Left renal pelvis (tissue), 4 donors: Measurements from ENCODE around the gene PRDM15. TPM values are rescaled to one million over a fixed set of nuclear protein-coding genes. Genes with fewer than 3 reads are reported as not detected.

Experiments
- DNase-seq, 4 donors: peaks; one replicate each; pipeline ENCODE4 v3.0.0-alpha.2; 2013; ENCODE audit warnings: low read depth in 4 of 4, low spot score in 3 of 4
- polyA plus RNA-seq, 4 donors: library from polyadenylated mRNA; unstranded; fragments of 120-200 nt; gene quantifications; one replicate each; pipeline ENCODE4 v1.2.1, GENCODE V29; 2013; ENCODE audit not compliant: insufficient read length in 4 of 4

Gene PRDM15
- polyA plus RNA-seq, 4 donors, result 5.7 to 8.0 (median 6.2) TPM

GRCh38 chr21:41815652-41816582 is 63.2 kb downstream of the PRDM15 start:
- DNase-seq, result no peak

GRCh38 chr21:41813226-41813625 is 65.9 kb downstream of the PRDM15 start:
- DNase-seq, result no peak

DNA sequence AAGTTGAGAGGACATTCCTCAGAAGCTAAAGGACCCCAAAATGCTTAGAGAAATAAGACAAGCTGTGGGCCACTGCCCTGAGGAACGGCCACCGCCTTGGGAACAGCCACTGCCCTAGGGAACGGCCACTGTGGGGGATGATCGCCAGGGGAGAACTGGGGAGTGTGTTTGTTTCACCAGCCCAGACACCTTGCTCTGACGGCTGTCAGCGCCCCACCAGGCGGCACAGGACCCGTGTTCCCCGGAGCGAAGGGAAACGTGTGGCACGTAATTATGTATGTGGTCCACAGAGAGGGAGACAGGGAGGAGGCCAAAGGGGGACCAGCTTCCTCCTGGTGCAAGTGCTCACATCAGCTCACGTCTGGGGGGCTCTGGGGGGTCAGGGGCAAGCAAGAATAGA is 66.5 kb downstream of the PRDM15 start:
- no peak for DNase-seq

- no peak for DNase-seq
Observed at GRCh38 chr21:41810597-41810932, 68.6 kb downstream of the PRDM15 start.

DNA sequence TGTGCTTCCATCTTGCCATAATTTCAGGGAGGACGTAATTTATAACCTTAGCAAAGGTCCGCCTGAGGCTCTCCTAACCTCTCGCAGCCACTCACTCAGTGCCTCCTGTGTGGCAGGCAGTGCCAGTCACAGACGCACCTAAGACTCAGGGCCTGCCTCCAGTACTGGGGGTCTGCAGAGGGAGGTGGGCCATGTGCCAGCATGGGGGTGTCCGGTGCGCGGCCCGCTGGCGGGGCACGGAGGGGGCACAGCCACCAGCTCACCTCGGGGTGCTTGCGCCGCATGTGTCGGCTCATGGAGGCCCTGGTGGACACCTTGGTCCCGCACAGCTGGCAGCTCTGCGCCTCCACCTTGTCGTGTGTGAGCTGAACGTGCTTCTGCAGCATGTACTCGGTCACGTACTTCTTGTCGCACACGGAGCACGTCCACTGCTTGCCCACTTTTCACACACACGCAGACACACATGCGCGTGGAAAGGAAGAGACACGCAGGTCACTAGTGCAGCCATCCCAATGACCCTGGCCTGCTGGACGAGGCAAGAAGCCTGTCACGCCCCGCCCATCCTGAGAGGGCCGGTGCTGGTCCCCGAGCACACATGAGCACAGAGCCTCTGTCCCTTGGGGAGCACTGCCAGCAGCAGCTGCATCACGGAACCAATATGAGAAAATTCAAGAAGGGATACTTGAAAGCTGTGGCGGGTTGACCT is 69.1 kb downstream of the PRDM15 start:
- no peak for DNase-seq

- no peak for DNase-seq
Observed at GRCh38 chr21:41808846-41809245, 70.3 kb downstream of the PRDM15 start.

- DNase-seq, result no peak
Observed at GRCh38 chr21:41808094-41808493, 71.0 kb downstream of the PRDM15 start.

- no peak for DNase-seq
Observed at GRCh38 chr21:41806773-41807172, 72.4 kb downstream of the PRDM15 start.

- DNase-seq, result no peak
Observed at GRCh38 chr21:41805643-41806042, 73.5 kb downstream of the PRDM15 start.

- no peak for DNase-seq
Observed at GRCh38 chr21:41805038-41805437, 74.1 kb downstream of the PRDM15 start.

DNA sequence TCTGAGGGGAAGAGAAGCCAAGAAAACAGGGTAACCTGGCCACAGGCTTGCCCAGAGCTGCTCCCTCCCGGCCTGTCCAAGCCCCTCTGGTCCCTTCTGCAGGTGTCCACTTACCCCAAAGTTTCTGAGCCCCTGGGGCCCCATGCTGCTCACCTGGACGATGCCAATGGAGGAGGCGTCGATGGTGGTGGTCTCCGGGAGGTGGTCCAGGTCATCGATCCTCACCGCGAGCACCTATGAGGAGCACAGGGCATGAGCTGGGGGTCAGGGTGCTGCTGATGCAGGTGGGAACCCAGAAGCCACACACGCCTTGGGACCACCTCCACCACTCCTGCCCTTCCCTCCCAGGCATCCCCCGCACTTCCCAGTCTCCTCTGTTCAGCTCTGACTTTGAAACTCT is 74.8 kb downstream of the PRDM15 start:
- no peak for DNase-seq

- no peak for DNase-seq
Observed at GRCh38 chr21:41803316-41803715, 75.8 kb downstream of the PRDM15 start.

DNA sequence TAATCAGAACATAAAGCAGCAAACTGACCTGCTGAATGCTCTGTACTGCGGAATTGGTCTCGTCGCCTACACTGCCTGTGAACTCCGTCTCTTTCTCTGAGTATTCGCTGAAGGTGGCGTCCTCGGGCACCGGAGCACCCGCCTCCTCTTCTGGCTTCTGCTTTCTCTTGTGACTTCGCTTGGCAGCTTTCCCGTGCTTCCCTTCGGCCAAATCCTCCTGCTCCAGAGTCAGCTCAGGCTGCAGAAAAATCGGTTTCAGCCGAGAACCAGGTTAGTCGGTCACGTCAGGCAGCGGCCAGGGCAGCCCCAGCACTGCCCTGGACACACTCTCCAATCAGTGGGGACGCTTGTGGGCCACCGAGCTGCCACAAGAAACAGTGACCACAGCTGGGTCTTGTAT is 76.5 kb downstream of the PRDM15 start:
- DNase-seq, result no peak

- DNase-seq, result no peak
Observed at GRCh38 chr21:41802198-41802584, 77.0 kb downstream of the PRDM15 start.

DNA sequence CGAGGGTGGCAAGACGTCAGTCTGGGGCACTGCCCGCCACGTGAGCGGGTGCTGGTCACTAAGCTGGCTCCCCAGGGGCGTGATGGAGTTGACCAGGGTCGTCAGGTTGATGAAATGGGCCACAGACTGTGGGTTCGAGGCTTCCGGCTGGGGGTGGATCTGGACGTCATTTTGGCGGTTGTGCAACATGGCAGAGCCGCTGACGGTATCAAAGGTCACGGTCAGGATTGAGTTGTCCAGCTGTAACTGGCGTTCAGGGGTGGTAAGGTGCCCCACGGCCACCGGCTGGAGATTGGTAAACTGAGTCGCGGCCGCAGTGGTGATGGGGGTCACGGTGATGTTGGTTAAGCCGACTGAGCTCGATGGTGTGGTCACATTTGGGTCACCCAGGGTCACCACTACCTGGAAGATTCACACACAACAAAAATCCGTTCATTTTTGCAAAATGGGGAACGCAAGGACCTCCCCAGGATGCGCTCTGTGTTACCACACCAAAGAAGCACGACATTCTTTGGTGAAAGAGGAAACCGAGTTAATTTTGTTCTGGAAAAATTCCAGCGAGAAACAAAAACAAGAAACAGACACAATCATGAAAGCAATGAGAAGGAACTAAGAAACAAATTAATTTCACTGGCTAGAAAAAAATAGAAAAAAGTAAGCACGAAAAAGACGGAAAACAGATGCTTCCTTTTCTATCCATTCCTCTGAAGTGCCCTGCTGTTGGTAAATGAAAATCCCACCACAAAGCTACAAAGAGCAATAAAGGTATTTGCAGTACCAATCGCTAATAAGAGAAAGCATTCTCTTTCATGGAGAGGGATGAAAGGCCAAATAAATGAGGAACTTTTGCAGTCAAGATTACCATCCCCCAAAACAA is 77.6 kb downstream of the PRDM15 start:
- no peak for DNase-seq

GRCh38 chr21:41800425-41801320 is 78.5 kb downstream of the PRDM15 start:
- DNase-seq, result no peak

GRCh38 chr21:41799763-41800162 is 79.4 kb downstream of the PRDM15 start:
- DNase-seq, result no peak

- DNase-seq, result no peak
Observed at GRCh38 chr21:41798326-41798725, 80.8 kb downstream of the PRDM15 start.

DNA sequence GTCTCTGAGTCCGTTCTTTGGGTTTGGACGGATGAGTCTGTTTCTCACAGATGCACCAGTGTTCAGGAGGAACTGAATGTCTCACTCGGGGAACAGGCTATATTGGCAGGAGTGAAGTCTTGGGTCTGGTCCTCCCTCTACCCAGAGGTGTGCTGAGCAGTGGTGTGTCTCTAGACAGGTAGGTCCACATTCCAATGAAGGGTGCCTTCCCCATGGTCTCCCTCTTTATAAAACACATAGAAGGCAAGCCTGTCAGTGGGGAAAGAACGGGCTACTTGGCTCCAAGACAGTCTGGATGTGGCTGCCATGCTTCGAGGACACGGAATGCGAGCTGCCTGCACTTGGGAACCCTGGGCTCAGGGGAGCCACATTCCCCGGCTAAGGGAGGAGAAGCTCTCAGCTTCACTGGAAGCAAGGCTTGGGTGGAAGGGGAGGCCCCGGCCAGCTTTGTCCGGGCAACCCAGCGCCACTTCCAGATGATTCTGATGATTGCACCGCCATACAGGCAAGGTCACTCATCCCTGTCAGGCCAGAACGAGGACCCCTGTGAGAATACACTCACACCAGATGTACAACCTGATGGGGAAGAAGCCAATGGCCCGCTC is 82.6 kb downstream of the PRDM15 start:
- DNase-seq, result no peak

DNA sequence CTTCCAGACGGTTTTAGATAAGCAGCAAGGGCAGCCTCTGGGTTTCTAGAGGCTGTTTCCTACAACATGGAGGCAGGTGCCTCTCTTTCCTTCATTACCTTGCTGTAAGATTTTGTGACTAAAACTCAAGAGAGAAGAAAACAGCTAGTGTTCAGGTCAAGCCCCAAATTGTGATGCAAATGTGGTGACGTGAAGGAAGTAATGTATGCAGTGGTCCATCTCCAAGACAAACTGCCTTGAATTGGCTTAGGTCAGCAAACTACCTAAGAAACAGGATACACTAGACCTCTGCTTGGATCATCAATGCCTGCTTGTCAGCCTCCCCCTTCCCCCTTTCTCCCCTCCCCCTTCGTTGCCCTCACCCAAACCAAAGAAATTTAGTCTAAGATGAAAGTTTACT is 83.4 kb downstream of the PRDM15 start:
- no peak for DNase-seq
